ENCODE results near the gene PARN. TPM values are rescaled to one million over a fixed set of nuclear protein-coding genes. Genes with fewer than 3 reads are reported as not detected.

Gene PARN
- total RNA-seq, 3 donors from 2014 or later (not counting 1 experiment from before 2014, with no cell fraction given), result 44.3 to 57.4 (median 45.1) TPM

DNA sequence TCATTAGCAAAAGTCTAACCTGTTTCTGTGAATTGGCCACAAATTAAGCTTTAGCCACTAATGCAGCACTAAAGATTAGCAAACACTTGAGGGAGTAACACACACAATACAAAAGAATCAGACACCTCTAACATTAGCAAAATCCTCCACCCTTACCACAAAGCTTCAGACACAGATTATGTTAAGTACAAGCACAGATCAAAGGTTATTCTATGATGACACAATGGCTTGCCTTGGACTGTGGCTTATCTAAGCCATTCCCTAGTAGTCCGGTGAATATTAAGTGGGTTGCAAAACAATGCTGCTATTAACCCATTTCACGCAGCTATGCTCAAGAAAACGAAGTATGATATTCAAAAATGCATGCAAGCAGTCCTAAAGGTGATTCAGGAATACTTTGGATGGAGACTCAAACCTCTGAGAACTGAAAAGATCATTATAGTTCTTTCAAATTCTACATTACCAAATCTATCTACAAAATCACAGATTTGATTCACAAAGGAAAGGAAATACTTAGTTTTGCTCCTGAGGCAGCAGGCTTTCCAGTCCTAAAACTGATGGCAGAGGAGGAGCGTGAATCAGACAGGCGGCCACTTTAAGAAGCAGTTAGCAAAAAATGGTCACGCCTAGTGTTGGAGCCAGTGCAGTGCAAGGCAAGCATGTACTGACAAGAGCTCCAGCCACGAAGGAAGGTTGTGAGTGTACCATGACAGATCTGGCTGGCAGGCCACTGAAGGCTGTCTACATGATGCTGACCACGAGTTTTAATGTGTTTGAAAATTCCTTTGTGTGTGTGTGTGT lies 67.2 kb downstream of the PARN start:
- H3K4me3 Mint-ChIP-seq, result no peak overlapping the region
- no peaks in the 10 kb centered on the region for H3K4me1 ChIP-seq (ENCODE audit: control insufficient read depth, insufficient read depth, low read length)
- no peak for DNase-seq
- H3K4me1 Mint-ChIP-seq, result peaks cover 7 to 9% of the 10 kb centered on the region in 2 donors
- no peaks in the 10 kb centered on the region for H3K9me3 Mint-ChIP-seq
- no peak for ATAC-seq
- WGBS (ENCODE audit: insufficient coverage), result 93% methylated on average over 8 of the region's 8 CpGs
- no peaks in the 10 kb centered on the region for H3K27me3 Mint-ChIP-seq (ENCODE audit: low read depth in 2 of 2)
- H3K36me3 ChIP-seq (ENCODE audit: control insufficient read depth, insufficient read depth, low read length), result peaks cover 3% of the 10 kb centered on the region
- no peaks in the 10 kb centered on the region for H3K9me3 ChIP-seq (ENCODE audit: control insufficient read depth, insufficient read depth, low read length)
- H3K27me3 ChIP-seq (ENCODE audit: control insufficient read depth, insufficient read depth, low read length), result no peaks in the 10 kb centered on the region
- H3K36me3 Mint-ChIP-seq, result peaks cover 7% of the 10 kb centered on the region
- H3K27ac Mint-ChIP-seq, result no peak overlapping the region
- intact Hi-C loops (cut with micrococcal nuclease), result no loop called here
- H3K4me3 ChIP-seq (ENCODE audit: low read length), result no peak overlapping the region
- TF ChIP-seq, protein P1, sequence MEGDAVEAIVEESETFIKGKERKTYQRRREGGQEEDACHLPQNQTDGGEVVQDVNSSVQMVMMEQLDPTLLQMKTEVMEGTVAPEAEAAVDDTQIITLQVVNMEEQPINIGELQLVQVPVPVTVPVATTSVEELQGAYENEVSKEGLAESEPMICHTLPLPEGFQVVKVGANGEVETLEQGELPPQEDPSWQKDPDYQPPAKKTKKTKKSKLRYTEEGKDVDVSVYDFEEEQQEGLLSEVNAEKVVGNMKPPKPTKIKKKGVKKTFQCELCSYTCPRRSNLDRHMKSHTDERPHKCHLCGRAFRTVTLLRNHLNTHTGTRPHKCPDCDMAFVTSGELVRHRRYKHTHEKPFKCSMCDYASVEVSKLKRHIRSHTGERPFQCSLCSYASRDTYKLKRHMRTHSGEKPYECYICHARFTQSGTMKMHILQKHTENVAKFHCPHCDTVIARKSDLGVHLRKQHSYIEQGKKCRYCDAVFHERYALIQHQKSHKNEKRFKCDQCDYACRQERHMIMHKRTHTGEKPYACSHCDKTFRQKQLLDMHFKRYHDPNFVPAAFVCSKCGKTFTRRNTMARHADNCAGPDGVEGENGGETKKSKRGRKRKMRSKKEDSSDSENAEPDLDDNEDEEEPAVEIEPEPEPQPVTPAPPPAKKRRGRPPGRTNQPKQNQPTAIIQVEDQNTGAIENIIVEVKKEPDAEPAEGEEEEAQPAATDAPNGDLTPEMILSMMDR (IDR thresholded peaks at IDR 0.05), result no peak
- no peak overlapping the region for H3K27ac ChIP-seq (ENCODE audit: low read length)

DNA sequence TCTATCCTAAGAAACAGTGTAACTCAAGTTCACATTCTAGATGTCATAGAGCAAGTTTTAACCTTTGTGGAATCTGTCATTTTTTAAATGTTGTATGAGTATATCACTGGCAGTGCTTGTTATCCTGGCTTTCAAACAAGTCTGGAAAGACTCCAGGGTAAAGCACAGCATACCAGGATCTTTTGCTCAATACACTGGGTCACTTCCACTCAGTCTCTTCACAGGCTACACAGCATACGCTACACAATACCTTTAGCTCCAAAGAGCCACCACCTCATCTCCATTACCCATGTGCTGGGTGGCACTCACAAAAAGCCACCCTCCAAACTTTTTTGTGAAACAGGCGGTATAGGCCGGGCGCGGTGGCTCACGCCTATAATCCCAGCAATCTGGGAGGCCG lies 69.5 kb downstream of the PARN start:
- Histone ChIP-seq H3K27ac (ENCODE audit: low read length) (no peak overlapping the region), H3K27me3 (ENCODE audit: control insufficient read depth, insufficient read depth, low read length) (no peaks in the 10 kb centered on the region), H3K4me1 (ENCODE audit: control insufficient read depth, insufficient read depth, low read length) (no peaks in the 10 kb centered on the region), H3K9me3 (ENCODE audit: control insufficient read depth, insufficient read depth, low read length) (no peaks in the 10 kb centered on the region), H3K36me3 (ENCODE audit: control insufficient read depth, insufficient read depth, low read length) (peaks cover 8% of the 10 kb centered on the region), H3K4me3 (ENCODE audit: low read length) (no peak overlapping the region)
- H3K4me1 Mint-ChIP-seq, result peaks cover 7 to 9% of the 10 kb centered on the region in 2 donors
- H3K36me3 Mint-ChIP-seq, result peaks cover 7% of the 10 kb centered on the region
- TF ChIP-seq, protein P1 (IDR thresholded peaks at IDR 0.05), result no peak
- DNase-seq (no peak), ATAC-seq (no peak)
- no peak overlapping the region for H3K4me3 Mint-ChIP-seq
- no peaks in the 10 kb centered on the region for H3K27me3 Mint-ChIP-seq (ENCODE audit: low read depth in 2 of 2)
- H3K27ac Mint-ChIP-seq, result no peak overlapping the region
- no peaks in the 10 kb centered on the region for H3K9me3 Mint-ChIP-seq
- intact Hi-C loops (cut with micrococcal nuclease), result no loop called here
- WGBS (ENCODE audit: insufficient coverage), result 97% methylated on average over 7 of the region's 7 CpGs

DNA sequence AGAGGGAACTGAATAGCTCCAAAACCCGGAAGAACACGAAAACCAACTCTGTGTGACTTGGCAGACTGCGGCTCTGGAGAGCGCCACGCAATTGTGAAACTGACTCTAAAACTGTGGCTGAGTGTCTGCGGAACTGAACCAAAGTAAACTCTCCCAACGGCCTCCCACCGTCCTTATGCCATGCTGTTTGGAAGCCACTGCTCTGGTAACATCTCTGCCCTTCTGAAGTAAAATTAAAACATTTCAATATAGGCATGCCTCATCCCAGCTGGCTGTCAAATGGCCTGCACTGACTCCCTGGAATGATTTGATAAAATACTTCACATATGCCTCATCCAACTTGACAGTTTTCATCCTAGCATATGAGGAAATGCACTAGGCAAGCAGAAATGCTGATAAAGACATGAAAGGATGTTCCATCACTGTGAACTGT lies 70.2 kb downstream of the PARN start:
- H3K27me3 ChIP-seq (ENCODE audit: control insufficient read depth, insufficient read depth, low read length), result no peaks in the 10 kb centered on the region
- no peak overlapping the region for H3K27ac ChIP-seq (ENCODE audit: low read length)
- Mint-ChIP-seq H3K4me3 (no peak overlapping the region), H3K36me3 (peaks cover 7% of the 10 kb centered on the region), H3K27me3 (ENCODE audit: low read depth in 2 of 2) (no peaks in the 10 kb centered on the region), H3K9me3 (no peaks in the 10 kb centered on the region), H3K27ac (no peak overlapping the region), H3K4me1 (peaks cover 7% of the 10 kb centered on the region in 2 donors)
- no peaks in the 10 kb centered on the region for H3K4me1 ChIP-seq (ENCODE audit: control insufficient read depth, insufficient read depth, low read length)
- no peak overlapping the region for H3K4me3 ChIP-seq (ENCODE audit: low read length)
- peaks cover 10% of the 10 kb centered on the region for H3K36me3 ChIP-seq (ENCODE audit: control insufficient read depth, insufficient read depth, low read length)
- 93% methylated on average over 8 of the region's 8 CpGs for WGBS (ENCODE audit: insufficient coverage)
- TF ChIP-seq, protein P1 (IDR thresholded peaks at IDR 0.05), result no peak
- intact Hi-C loops (cut with micrococcal nuclease), result no loop called here
- ATAC-seq, result no peak
- no peak for DNase-seq
- H3K9me3 ChIP-seq (ENCODE audit: control insufficient read depth, insufficient read depth, low read length), result no peaks in the 10 kb centered on the region

Measured in natural killer cell (primary cell).